COLO829 (cell line): ENCODE results near the gene DNMBP.
"Not testable (repeated sequence)": the region's sequence is repeated elsewhere in the genome, so short reads cannot be mapped to it uniquely, and the experiment has no call there.

Experiments
- DNase-seq: peaks from one replicate; pipeline ENCODE4 v3.0.0; 2012; ENCODE audit warnings: low spot score

The DNMBP gene

DNA sequence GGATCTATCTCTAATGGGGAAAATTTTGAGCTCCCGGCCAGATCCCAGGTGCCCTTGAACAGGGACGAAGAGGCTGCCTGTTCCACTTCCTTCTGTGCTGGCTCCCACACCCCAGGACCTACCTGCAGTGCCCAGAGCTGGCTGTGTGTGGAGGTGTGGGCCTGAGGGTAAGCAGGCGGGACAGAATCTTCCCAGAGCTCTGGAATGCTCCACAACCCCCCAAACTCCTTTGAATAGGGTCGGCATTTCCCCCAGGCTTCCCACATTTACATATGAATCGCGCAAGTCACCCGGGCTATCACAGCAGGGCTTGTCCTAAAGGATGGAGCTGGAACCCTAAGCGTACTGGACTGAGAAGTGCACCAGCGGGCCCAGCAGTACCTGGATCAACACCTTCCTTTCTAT lies 95.9 kb downstream of the DNMBP start:
- no peak for DNase-seq

GRCh38 chr10:99912041-99912440 lies 97.7 kb downstream of the DNMBP start:
- DNase-seq = no peak

- no peak for DNase-seq
These were observed 101.2 kb downstream of the DNMBP start for GRCh38 chr10:99908512-99908911.

GRCh38 chr10:99906470-99906869 lies 103.3 kb downstream of the DNMBP start:
- DNase-seq = no peak

DNA sequence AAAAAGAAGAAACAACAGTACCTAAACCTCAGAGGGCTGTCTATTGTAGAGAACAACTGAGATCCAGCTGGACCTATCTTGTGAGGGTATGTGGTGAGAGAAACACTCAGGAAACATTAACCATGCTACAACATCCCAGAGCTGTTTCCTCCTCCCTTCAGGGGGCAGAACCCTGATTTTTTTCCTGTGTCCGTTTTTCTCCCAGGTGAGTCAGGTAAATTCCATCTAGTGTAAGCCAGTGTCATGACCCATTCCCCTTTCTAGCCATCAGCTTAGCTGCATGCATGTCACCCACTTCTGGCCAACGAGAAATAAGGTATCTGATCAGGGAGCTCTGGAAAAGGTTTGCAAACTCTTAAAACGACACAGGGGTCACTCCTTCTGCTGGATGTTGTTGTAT lies 103.8 kb downstream of the DNMBP start:
- no peak for DNase-seq

DNA sequence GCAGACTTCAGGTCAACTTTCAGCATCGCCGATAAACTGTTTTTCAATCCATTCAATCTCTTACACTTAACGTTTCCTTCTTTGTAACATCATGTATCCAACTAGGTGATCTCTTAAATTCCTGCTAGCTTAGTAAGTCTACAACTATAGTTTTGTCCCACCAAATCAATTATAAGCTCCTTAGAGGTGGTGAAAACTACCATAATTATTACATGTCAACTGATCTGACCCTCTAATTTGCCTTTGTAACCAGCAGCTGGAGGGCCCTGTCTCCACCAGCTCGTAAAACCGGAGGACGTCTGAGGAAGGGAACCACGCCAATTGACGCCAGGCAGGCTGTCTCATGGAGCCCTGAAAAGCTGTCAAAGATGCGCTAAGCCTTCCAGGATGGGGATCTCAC lies 113.9 kb downstream of the DNMBP start:
- DNase-seq = no peak

DNA sequence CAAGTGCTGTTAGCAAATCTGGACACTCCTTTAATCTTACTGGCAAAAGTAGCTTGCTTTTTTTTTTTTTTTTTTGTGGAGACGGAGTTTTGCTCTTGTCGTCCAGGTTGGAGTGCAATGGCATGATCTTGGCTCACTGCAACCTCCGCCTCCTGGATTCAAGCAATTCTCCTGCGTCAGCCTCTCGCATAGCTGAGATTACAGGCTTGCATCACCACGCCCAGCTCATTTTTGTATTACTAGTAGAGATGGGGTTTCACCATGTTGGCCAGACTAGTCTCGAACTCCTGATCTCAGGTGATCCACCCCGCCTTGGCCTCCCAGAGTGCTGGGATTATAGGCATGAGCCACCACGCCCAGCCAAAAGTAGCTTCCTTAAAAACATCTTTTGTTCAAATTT lies 114.7 kb downstream of the DNMBP start:
- DNase-seq = not testable (repeated sequence)

DNA sequence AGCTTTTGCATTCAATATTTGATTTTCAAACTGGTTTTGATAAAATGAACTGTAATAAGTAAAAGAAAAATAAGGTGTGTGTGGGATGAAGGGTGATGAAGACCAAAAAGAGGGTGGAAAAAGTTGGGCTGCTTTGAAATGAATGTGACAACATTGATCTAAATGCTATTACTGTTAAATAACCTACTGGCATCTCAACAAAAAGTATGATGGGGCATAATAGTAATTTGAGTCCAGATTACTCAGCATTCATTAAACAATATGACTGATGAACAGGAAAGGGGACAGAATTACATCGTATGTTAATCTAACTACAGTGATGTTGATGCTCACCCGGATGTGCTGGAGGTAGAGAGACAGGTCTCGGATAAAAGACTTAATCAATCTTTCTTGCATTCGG lies 115.1 kb downstream of the DNMBP start:
- no peak for DNase-seq

DNA sequence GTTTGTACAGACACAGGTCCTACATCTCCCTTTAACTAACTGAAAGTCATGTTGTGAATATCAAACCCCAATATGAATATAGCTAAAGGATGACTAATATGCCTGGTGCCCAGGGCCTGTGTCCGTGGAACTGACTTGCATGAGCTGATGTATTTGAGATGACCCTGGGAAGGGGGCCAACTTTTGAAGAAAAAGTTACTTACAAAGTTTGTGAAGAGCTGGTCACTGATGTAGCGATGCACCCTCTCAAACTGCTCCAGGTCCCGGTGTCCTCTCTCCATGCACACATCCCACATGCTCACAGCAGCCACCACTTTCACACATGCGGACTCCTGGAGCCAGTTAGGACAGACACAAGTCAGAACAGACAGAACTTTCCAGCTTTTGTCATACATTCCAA lies 121.1 kb downstream of the DNMBP start:
- DNase-seq = no peak

DNA sequence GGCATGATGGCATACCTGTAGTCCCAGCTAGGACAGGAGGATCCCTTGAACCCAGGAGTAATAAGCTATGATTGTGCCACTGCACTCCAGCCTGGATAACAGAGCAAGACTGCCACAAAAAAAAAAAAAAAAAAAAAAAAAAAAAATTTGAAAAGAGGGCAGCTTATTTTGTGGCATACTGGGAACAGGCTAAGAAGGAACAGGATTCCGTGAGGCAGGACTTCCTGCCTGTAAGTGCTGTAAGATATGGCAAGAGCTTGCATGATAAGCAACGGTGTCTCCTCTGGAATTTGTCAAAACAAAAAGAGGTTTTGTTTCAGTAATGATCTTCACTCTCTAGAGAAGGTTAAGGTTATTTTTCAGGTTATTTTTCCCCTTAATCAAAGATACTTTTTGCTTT lies 126.2 kb downstream of the DNMBP start:
- DNase-seq = no peak

DNA sequence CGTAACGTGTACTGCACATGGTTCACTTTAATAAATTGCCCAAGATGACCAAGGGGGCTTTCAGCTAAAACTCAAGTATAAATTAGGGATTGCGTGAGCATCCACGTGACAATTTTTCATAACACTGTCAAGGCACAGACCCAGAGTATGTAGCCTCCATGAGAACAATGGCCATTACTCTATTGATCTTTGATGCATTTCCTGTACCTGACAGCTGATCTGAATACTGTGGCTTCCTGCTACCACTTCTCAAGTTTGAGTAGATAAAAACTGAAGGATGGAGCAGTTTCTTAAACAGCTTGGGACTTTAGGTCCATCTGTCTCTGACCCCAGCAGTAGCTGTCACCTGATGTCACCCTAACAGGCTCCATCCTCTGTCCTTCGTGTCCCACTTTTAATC lies 128.4 kb downstream of the DNMBP start:
- no peak for DNase-seq

DNA sequence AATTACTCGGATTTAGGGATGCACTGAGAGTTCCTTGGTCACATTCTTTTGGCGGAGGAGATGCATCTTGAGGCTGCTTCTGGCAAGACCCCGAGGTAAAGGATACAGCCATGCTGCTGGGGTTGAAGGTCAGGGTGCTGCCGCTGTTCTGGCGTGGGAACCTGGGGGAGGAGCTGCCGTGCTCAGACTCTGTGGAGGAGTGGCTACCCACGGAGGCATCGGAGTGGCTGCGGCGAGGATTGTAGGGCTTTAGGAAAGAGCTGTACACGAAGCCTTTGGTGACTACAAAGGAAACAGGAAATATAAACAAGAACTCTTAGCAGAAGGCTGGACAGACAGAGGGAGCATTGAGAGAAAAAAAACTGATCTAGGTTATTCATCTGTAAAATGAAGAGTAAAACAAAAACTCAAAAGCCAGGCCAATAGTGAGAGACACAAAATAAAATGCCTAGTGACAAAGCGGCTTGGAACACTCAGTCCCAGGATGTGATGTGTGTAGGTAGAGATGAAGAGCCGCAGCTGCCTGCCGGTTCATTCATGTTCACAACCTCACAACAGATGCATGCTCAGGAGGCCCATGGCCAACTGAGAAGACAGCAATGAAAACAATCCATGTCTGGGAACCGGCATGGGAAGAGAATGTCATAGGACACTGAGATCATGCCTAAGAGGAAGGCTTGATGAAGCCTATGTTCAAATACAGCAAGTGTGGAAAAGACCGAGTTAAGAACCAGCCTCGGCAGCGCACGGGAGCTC lies 129.5 kb downstream of the DNMBP start:
- DNase-seq = no peak

DNA sequence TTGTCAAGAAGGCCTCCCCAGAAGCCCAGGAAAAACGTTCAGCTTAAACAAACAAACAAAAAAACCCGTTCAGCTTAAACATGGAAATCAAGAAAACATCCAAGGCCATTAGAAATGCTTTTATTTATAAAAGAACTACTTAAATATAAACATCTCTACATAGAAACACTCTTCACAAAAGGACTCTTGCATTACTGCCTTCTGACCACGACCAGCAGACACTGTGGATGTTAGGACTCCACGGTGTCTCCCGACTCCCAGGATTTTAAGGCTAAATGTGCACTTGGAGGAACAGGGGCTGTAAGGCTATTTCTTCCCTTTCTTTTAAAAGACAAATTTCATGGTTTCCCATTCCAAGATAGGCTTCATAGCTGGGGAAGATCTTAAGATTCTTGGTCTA lies 134.3 kb downstream of the DNMBP start:
- DNase-seq = no peak

- no peak for DNase-seq
These were observed 135.2 kb downstream of the DNMBP start for GRCh38 chr10:99874341-99875085.

DNA sequence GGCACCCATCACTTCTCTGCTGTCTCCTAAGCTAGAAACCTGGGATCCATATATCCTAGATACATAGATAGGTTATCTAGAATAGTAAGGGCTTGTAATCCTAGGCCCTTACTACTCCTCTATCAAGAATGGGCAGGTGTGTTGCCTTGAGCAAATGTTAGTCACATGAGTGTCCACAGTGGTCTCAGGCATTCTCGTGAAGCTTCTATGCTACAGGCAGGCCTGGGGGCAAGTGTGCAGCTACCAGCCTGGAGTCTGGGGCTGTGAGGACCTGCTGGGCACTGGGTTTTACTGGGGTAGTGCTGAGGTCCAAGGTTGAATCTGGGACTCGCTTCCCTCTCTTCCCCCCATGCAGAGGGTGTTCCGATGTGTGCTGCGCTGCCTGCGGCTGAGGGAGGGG lies 135.9 kb downstream of the DNMBP start:
- DNase-seq = no peak

GRCh38 chr10:99872367-99873162 lies 137.2 kb downstream of the DNMBP start:
- DNase-seq = no peak

DNA sequence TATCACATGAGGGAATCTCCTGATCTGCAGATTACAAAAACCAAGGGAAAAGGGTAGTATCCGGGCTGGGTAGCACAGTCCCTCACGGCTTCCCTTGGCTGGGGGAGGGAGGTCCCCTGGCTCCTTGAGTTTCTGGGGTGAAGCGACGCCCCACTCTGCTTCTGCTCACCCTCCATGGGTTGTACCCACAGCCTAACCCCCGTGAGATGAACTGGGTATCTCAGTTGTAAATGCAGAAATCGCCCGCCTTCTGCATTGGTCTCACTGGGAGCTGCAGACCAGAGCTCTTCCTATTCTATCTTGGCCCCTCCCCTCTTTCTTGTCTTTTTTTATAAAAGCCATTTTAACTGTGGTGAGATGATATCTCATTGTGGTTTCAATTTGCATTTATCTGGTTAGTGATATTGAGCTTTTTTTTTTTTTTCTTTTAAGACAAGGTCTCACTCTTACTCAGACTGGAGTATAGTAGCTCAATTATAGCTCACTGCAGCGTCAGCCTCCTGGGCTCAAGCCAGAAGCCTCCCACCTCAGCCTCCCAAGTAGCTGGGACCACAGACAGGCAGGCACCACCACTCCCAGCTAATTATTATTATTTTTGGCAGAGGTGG lies 139.5 kb downstream of the DNMBP start:
- no peak for DNase-seq

GRCh38 chr10:99869581-99870122 lies 140.1 kb downstream of the DNMBP start:
- DNase-seq = no peak

DNA sequence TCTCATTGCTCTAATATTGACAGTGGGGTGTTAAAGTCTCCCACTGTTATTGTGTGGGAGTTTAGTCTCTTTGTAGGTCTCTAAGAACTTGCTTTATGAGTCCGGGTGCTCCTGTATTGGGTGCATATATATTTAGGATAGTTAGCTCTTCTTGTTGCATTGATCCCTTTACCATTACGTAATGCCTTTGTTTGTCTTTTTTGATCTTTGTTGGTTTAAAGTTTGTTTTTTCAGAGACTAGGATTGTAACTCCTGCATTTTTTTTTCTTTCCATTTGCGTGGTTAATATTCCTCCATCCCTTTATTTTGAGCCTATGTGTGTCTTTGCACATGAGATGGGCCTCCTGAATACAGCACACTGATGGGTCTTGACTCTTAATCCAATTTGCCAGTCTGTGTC lies 142.5 kb downstream of the DNMBP start:
- not testable (repeated sequence) for DNase-seq

DNA sequence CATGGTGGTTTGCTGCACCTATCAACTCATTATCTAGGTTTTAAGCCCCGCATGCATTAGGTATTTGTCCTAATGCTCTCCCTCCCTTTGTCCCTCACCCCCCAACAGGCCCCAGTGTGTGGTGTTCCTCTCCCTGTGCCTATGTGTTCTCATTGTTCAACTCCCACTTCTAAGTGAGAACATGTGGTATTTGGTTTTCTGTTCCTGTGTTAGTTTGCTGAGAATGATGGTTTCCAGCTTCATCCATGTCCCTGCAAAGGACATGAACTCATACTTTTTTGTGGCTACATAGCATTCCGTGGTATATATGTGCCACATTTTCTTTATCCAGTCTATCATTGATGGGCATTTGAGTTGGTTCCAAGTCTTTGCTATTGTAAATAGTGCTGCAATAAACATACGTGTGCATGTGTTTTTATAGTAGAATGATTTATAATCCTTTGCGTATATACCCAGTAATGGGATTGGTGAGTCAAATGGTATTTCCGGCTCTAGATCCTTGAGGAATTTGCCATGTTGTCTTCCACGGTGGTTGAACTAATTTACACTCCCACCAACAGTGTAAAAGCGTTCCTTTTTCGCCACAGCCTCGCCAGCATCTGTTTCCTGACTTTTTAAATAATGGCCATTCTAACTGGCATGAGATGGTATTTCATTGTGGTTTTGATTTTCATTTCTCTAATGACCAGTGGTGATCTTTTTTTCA lies 146.1 kb downstream of the DNMBP start:
- DNase-seq = not testable (repeated sequence)

DNA sequence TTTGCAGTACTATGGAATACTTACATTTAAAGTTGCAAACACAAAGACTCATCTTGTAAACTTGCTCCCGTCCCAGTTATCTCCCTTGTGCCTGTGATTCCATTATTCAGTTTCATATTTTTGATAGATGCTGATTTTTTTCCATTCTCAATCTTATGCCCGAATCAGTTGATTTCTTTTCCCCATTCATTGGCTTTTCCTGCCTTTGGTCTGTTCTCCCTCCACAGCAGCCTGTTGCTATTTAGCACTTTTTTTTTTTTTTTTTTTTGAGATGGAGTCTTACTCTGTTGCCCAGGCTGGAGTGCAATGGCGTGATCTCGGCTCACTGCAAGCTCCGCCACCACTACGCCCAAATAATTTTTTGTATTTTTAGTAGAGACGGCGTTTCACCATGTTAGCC lies 149.3 kb downstream of the DNMBP start:
- DNase-seq = no peak

- no peak for DNase-seq
These were observed 150.2 kb downstream of the DNMBP start for GRCh38 chr10:99859585-99859984.
